Calu3 (cell line): ENCODE measurements around the gene ILDR1. TPM values are rescaled to one million over a fixed set of nuclear protein-coding genes. Genes with fewer than 3 reads are reported as not detected.

Source experiments
- BruUV-seq: library from RNA; stranded (reverse); fragments of 400-500 nt; replicated peaks from 2 replicates; lab custom pipeline; 2021; lab: Mats Ljungman, UMichigan
- CTCF ChIA-PET: fragments of 300-600 bp; sonication (Branson Sonifier 250); formaldehyde crosslinking; loops from one replicate; lab custom pipeline; 2022; ENCODE audit warnings: antibody characterized with exemption; lab: Charles Lee
- DNase-seq: peaks from one replicate; pipeline ENCODE4 v3.0.0; 2022
- H3K27ac Mint-ChIP-seq: one replicate; pipeline ENCODE4 v1.8.0; 2022; ENCODE audit warnings: mixed read lengths; ENCODE audit not compliant: unreplicated experiment
- H3K27me3 Mint-ChIP-seq: one replicate; pipeline ENCODE4 v1.8.0; 2022; ENCODE audit warnings: mixed read lengths; ENCODE audit not compliant: unreplicated experiment
- H3K36me3 Mint-ChIP-seq: one replicate; pipeline ENCODE4 v1.8.0; 2022; ENCODE audit warnings: mild to moderate bottlenecking, moderate library complexity, mixed read lengths; ENCODE audit not compliant: insufficient read depth, unreplicated experiment
- H3K4me1 Mint-ChIP-seq: one replicate; pipeline ENCODE4 v1.8.0; 2022; ENCODE audit warnings: mild to moderate bottlenecking, low read depth, mixed read lengths; ENCODE audit not compliant: unreplicated experiment
- H3K4me3 Mint-ChIP-seq: one replicate; pipeline ENCODE4 v1.8.0; 2022; ENCODE audit warnings: mild to moderate bottlenecking, low read depth, moderate library complexity, mixed read lengths; ENCODE audit not compliant: unreplicated experiment
- H3K9me3 Mint-ChIP-seq: one replicate; pipeline ENCODE4 v1.8.0; 2022; ENCODE audit warnings: low read depth, mixed read lengths; ENCODE audit not compliant: unreplicated experiment
- intact Hi-C: fragments of 100-400 bp; cut with micrococcal nuclease; formaldehyde crosslinking; loops from one replicate; pipeline ENCODE4 v1.10.0; 2022; ENCODE audit not compliant: unreplicated experiment
- total RNA-seq: library from RNA; stranded (reverse); gene quantifications from 2 replicates; pipeline ENCODE4 v1.2.3, GENCODE V29; 2022
- TF ChIP-seq, protein P1 (sequence below): fragments of 200-600 bp; IDR thresholded peaks from one replicate; pipeline ENCODE4 v1.8.0; 2022; ENCODE audit warnings: antibody characterized with exemption; ENCODE audit not compliant: unreplicated experiment

ILDR1 gene
- total RNA-seq, 1 experiment from 2014 or later: 15.7 TPM

DNA sequence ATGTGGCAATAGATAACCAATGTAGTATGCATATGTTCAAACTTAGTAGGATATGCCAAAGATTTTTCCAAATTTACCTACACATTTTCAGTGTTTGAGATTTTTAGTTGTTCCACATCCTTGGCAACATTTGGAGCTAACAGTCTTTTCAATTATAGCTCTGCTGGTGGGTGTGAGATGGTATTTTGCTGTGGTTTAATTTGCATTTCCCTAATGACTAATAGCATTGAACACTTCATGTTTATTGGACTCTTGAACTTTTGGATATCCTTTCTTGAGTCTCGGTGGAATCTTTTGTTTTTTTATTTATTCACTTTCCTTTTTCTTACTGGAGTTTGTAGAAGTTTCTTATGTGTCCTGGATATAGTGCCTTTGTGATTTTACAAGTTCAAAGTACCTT lies 11.0 kb upstream of the ILDR1 start:
- Mint-ChIP-seq H3K27me3 (no peaks in the 10 kb centered on the region), H3K36me3 (no peaks in the 10 kb centered on the region), H3K27ac (no peak overlapping the region), H3K4me1 (peaks cover 8% of the 10 kb centered on the region), H3K4me3 (no peak overlapping the region), H3K9me3 (peaks cover 13% of the 10 kb centered on the region)
- CTCF ChIA-PET: no interaction called here
- intact Hi-C loops: no loop called here
- TF ChIP-seq, protein P1, sequence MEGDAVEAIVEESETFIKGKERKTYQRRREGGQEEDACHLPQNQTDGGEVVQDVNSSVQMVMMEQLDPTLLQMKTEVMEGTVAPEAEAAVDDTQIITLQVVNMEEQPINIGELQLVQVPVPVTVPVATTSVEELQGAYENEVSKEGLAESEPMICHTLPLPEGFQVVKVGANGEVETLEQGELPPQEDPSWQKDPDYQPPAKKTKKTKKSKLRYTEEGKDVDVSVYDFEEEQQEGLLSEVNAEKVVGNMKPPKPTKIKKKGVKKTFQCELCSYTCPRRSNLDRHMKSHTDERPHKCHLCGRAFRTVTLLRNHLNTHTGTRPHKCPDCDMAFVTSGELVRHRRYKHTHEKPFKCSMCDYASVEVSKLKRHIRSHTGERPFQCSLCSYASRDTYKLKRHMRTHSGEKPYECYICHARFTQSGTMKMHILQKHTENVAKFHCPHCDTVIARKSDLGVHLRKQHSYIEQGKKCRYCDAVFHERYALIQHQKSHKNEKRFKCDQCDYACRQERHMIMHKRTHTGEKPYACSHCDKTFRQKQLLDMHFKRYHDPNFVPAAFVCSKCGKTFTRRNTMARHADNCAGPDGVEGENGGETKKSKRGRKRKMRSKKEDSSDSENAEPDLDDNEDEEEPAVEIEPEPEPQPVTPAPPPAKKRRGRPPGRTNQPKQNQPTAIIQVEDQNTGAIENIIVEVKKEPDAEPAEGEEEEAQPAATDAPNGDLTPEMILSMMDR: no peak
- BruUV-seq: no TSS peak
- no peak for DNase-seq

DNA sequence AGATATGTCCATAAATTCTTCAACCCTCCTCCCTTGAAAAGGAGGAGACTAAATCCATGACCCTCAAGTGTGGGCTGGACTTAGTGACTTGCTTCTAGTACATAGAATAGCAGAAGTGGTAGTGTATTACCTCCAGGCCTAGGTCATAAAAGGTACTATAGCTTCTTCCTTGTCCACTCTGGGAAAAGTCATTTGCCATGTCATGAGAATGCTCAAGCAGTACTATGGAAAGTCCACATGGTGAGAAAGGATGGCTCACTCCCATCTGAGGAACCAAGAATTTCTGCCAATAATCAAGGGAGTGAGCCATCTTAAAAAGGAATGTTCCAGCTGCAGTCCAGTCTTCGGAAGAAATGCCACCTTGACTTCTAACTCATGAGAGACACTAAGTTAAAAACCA lies 10.5 kb upstream of the ILDR1 start:
- Mint-ChIP-seq H3K36me3 (no peaks in the 10 kb centered on the region), H3K4me3 (no peak overlapping the region), H3K9me3 (peaks cover 10% of the 10 kb centered on the region), H3K27ac (no peak overlapping the region), H3K4me1 (peaks cover 8% of the 10 kb centered on the region), H3K27me3 (no peaks in the 10 kb centered on the region)
- BruUV-seq: no TSS peak
- TF ChIP-seq, protein P1: no peak
- intact Hi-C loops: no loop called here
- CTCF ChIA-PET: no interaction called here
- DNase-seq: no peak

DNA sequence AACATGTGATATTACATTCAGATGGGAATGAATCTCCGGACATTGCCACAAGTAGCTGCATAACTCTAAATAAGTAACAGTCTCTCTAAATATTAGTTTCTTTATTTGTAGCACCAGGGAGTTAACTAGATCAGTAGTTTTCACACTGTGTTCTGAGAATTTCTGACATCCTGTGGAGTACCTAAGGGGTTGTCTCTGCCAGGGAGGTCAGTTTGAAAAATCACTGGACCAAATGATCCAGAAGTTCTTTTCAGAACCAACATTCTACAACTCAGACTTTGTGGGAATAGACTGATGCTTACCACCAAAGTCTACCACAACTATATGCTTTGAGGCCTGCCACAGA lies 9.0 kb upstream of the ILDR1 start:
- no peaks in the 10 kb centered on the region for H3K27me3 Mint-ChIP-seq
- BruUV-seq: no TSS peak
- peaks cover 8% of the 10 kb centered on the region for H3K4me1 Mint-ChIP-seq
- no peaks in the 10 kb centered on the region for H3K36me3 Mint-ChIP-seq
- H3K9me3 Mint-ChIP-seq: peaks cover 5% of the 10 kb centered on the region
- CTCF ChIA-PET: no interaction called here
- H3K27ac Mint-ChIP-seq: no peak overlapping the region
- H3K4me3 Mint-ChIP-seq: no peak overlapping the region
- DNase-seq: no peak
- intact Hi-C loops: no loop called here
- TF ChIP-seq, protein P1: no peak

DNA sequence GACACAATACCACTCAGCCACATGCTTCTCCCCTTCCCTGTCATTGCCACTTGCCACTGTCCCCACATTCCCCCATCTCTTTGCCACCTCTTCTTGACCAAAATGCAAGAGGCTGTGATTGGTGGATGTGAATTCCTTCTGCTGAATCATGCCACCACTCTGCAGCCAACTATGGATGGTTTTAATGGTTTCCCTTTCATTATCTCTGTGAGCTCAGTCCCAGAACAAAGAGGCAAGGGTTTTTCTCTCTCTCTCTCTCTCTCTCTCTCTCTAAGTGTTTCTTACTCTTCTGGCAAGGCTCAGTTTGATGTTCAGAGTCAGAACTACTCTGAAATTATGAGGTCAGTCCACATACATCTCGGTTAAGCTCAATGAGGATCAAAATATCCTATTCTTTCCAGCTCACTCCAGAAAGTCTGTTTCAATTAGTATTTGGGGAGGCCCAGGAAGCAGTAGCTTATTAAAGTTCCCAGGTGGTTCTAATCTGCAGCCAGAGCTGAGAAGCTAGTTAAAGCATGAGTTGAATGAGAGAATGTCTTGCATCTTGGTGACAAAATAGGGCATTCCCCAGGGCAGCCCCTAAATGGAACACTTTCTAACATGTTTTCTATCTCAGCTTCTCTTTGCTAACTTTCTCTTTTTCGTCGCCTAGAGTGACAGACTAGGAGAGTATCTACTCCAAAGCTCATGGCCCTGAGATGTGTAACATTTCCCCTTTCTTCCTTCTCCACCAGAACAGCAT lies 8.5 kb upstream of the ILDR1 start:
- Mint-ChIP-seq H3K36me3 (no peaks in the 10 kb centered on the region), H3K4me3 (no peak overlapping the region), H3K4me1 (peaks cover 8% of the 10 kb centered on the region), H3K27me3 (no peaks in the 10 kb centered on the region), H3K9me3 (peaks cover under 1% of the 10 kb centered on the region), H3K27ac (no peak overlapping the region)
- no TSS peak for BruUV-seq
- CTCF ChIA-PET: no interaction called here
- TF ChIP-seq, protein P1: no peak
- no peak for DNase-seq
- intact Hi-C loops: no loop called here
